ENCODE measurements around the gene GATD1.

The GATD1 gene

GRCh38 chr11:795634-796564 lies 18.6 kb upstream of the GATD1 start:
- peak; percentile 60 for DNase-seq (ENCODE audit: low read depth, low spot score)

GRCh38 chr11:794766-795633 lies 17.7 kb upstream of the GATD1 start:
- no peak for DNase-seq (ENCODE audit: low read depth, low spot score)

DNA sequence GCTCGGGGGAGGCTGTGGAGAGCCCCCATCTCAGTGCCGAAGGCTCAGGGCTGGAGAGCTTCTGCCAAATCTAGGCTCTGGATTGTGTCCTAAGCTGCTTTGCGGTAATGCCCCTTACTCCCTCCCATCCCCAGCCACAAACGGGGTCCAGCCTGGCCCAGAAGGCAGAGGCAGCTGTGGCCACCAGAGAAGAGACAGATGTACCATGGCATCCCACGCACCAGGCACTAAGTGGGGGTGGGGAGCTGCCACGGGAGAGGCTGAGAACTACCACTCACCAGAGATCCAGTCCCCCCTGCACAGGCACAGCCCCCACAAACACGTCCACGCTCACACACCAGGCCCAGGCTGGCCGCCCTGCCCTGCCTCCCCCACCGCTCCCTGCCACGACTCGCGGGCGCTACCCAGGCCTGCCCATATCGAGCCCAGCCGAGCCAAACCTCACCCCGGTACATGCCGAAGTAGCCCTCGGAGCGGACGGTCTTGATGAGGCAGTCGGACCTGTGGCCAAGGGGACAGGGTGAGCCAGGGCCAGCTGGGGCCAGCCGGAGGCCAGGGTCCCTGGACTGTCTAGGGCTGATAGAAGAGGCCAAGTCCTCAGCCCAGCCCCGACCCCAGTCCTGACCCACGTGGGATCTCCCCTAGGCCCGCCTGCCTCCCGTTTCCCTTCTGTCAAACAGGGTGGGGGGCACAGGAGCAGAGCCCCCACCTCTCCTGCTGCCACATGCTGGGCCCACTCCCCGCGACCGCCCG lies 16.9 kb upstream of the GATD1 start:
- DNase-seq (ENCODE audit: low read depth, low spot score): no peak

- no peak for DNase-seq (ENCODE audit: low read depth, low spot score)
Observed at GRCh38 chr11:793556-793955, 16.3 kb upstream of the GATD1 start.

GRCh38 chr11:792873-793272 lies 15.6 kb upstream of the GATD1 start:
- no peak for DNase-seq (ENCODE audit: low read depth, low spot score)

GRCh38 chr11:792535-792821 lies 15.2 kb upstream of the GATD1 start:
- DNase-seq (ENCODE audit: low read depth, low spot score): no peak

DNA sequence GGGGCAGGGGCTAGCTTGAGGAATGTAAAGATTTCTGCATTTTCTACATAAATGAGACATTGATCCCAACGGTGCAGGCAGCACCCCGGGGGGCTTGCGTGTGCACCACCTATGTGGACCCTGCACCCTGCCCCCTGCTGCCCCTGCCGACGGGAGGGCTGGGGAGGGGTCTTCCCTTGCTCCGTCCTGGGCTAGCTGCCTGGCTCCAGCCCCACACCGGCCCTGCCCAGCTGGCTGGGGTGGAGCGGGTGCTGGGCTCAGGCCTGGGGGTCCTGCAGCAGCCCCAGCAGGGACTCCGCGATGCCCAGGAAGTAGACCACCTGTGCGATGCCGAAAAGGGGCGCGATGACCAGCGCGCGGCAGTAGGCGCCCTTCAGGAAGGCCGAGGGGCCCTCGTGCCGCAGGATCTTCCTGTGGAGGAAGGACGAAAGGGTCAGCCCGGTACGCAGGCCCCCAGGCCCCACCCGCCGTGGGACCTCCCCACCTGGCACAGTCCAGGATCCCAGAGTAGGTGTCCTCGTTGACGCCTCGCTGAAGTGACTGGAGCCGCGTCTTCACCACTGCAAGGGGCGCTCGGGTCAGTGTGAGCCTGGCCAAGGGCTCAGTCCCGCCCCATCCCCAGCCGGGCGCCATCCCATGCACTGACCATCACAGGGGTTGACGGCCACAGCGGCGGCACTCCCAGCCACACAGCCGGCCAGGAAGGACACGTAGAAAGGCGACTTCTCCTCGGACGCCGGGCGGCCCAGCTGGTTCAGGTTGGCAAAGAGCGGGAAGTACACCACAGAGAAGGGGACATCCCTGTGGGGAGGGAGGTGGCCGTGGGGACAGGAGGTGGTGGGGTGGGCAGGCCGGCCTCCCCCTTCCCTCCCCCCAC lies 14.6 kb upstream of the GATD1 start:
- no peak for DNase-seq (ENCODE audit: low read depth, low spot score)

DNA sequence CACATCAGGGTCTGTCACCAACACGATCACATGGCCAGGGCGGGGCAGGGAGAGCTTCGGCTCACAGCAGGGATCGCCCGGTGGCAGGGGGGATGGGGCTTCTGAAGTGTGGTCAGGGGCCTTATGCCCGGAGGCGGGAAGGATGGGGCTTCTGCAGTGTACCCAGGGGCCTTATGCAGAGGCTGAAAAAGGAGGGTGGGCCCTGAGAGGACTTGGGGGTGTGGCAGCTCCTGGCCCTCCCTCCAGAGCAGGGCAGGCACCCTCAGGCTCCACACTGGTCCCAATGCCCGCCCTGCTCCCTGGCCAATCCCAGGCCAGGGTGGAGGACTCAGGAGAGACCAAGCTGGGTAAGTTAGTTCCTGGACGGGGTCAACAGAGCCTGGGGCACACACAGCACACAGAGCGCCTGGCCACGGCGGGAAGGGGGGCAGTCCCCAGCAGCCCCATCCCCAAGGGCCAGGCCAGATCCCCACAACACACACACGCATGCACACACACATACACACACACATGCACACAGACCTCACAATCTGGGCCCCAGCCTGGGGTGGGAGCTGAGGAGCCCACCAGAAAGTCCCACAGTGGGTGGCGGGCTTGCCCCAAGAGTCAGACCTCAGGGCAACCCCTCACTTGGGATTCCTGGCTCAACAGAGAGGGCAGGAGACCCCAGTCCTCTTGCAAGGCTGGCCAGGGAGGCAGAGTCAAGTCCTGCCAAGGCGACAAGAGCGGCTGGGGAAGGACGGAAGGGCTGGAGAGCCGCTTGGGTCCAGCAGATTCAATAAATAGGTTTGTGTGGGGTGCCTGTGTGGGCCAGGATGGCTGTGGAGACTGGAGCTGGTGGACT lies 13.7 kb upstream of the GATD1 start:
- no peak for DNase-seq (ENCODE audit: low read depth, low spot score)

GRCh38 chr11:789943-790342 lies 12.7 kb upstream of the GATD1 start, which contains the start of gene CEND1:
Gene CEND1, minus strand, starts transcription at chr11:790090. Its CDS starts 1,514 bp downstream, at chr11:788576.
- DNase-seq (ENCODE audit: low read depth, low spot score): no peak

GRCh38 chr11:788953-789940 lies 12.0 kb upstream of the GATD1 start:
- no peak for DNase-seq (ENCODE audit: low read depth, low spot score)

DNA sequence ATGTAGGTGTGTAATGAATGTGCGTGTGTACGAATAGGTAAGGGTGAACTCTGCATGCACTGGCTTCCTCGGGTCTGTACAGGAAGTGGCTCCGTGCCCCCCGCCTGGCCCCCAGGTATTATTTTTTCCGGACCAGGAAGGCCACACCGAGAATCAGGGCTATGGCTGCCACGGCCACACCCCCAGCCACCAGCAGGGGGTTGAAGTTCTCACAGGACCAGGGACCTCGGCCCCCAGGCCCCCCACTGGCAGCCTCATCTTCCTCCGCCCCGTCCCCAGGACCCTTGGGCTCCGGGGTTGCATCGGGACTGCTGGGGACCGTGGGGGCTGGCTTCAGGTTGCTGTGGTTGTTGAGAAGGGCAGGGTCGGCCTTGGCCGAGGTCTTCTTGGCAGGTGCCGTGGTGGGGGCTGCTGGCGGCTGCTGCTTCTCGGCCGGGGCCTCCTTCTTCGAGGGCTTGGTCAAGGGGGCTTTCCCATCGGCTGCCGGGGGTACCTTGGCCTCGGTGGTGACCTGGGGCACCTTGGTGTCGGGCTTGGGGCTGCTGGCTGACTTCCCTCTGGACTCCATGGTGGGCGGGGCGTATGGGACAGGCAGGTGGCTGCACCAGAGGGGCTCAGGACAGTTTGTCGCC lies 10.8 kb upstream of the GATD1 start:
- no peak for DNase-seq (ENCODE audit: low read depth, low spot score)

DNA sequence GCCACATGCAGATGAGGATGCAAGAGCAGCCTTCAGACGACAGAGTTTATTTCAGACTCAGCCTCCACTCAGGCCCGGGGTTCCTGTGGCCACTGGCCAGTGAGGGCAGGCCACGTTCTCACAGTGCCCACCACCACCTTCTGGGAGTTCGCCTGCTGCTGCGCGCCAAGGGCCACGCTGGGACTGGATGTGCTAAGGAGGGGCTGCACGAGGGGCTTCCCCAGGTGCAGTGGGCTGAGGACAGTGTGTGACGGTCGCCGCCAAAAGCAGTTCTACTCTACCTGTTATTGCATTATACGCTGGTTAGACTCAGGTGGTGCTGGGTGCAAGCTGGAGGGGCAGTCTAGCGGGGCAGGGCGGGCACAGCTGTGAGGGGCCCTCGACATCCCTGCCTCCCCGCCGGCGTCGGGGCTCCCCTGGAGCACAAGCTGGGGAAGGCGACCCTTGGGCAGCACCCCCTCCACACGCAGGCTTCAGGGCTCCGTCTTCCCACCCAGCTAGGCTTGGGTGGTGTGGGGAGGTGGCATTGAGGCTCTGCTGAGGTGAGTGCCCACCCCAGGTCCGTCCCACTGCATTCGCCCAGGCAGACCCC lies 9.9 kb upstream of the GATD1 start:
- DNase-seq (ENCODE audit: low read depth, low spot score): no peak

DNA sequence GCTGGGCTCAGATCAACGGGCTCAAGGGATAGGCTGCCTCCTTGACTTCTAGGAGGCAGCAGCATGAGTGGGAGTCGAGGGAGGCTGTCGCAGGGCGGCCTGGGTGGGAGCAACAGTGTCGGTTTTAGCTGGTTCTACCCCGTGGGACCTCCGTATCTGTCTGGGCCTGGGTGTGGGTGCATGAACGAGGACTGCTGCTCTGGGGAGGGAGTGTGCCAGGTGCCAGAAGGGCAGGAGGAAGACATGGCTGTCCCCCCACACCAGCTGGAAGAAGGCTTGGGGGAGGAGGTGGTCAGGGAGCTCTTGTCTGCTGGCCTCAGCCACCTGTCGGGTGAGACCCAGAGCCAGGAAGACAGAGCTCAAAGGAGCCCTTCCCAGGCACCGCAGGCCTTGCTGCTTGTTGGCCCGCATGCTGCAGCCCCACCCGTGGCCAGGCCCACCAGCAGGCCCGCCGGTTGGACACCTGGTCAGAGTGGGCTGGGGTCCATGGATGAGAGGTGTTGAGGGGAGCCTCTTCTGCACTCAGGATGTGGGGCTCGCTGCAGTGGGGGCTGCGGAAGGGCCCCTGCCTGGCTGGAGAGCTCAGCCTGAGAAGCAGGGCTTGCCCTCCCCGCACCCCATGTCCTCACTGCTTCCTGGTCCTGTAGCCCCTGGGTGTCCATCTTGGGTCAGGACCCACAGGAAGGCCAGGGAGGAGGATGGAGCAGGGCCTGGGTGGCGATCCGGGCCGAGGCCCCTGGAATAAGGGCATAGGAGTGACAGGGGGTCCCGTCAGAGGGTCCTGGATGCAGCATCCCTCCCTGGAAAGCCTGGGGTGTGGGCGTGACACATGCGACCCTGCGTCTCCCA lies 9.2 kb upstream of the GATD1 start:
- no peak for DNase-seq (ENCODE audit: low read depth, low spot score)

GRCh38 chr11:783581-784015 lies 6.3 kb upstream of the GATD1 start:
- no peak for DNase-seq (ENCODE audit: low read depth, low spot score)

GRCh38 chr11:782264-783174 lies 5.2 kb upstream of the GATD1 start:
- DNase-seq (ENCODE audit: low read depth, low spot score): no peak

DNA sequence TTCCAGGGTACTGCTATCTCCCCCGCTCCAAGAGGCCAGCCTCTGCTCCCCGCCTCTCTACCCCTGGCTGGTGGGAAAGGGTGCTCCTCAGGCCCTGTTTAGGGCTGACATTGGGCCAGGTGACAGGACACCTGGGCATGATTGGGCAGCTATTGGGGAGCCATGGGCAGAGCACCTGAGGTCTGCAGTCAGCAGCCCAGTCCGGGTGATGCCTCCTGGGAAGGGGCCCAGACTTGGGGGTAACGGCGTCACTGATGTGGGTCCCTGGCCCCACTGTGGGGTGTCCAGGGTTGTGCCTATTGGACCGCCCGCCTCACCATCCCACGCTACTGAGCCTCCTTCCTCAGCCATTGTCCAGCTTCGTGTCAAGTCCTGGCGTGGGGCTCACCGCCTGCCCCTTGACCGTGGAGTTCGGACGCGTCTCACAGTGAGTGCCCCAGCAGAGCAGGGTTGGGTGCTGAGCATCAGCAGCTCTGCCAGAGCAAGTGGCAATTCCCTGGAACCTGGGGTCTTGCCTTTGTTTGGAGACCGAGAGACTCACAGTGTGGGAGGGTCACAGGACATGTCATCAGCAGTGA lies 2.8 kb upstream of the GATD1 start:
- no peak for DNase-seq (ENCODE audit: low read depth, low spot score)
